Endothelial cell (in vitro differentiated cells): ENCODE results near the gene FAM241B. TPM values are rescaled to one million over a fixed set of nuclear protein-coding genes. Genes with fewer than 3 reads are reported as not detected.

Experiments used
- DNase-seq: peaks from one replicate; pipeline ENCODE4 v3.0.0; 2021; ENCODE audit warnings: low spot score
- H3K27ac Mint-ChIP-seq: one replicate; pipeline ENCODE4 v1.8.0; 2021; ENCODE audit warnings: mixed read lengths, inconsistent platforms; ENCODE audit not compliant: unreplicated experiment
- H3K27me3 Mint-ChIP-seq: one replicate; pipeline ENCODE4 v1.8.0; 2021; ENCODE audit warnings: mild to moderate bottlenecking, moderate library complexity, mixed read lengths, inconsistent platforms; ENCODE audit not compliant: unreplicated experiment
- H3K36me3 Mint-ChIP-seq: one replicate; pipeline ENCODE4 v1.8.0; 2021; ENCODE audit warnings: mild to moderate bottlenecking, low read depth, mixed read lengths, inconsistent platforms; ENCODE audit not compliant: unreplicated experiment
- H3K4me1 Mint-ChIP-seq: one replicate; pipeline ENCODE4 v1.8.0; 2021; ENCODE audit warnings: mild to moderate bottlenecking, mixed read lengths, inconsistent platforms; ENCODE audit not compliant: unreplicated experiment
- H3K4me3 Mint-ChIP-seq: one replicate; pipeline ENCODE4 v1.8.0; 2021; ENCODE audit warnings: mild to moderate bottlenecking, mixed read lengths, inconsistent platforms; ENCODE audit not compliant: unreplicated experiment
- H3K9me3 Mint-ChIP-seq: one replicate; pipeline ENCODE4 v1.8.0; 2021; ENCODE audit warnings: mixed read lengths, inconsistent platforms; ENCODE audit not compliant: unreplicated experiment
- total RNA-seq: library from RNA; stranded (reverse); fragmentation: NEBNext Ultra II Directional; extraction: Animal tissue kit (Norgen Biotek cat#: 25700); gene quantifications from one replicate; pipeline ENCODE4 v1.2.1, GENCODE V29; 2021; ENCODE audit not compliant: unreplicated experiment
- TF ChIP-seq, protein P1 (sequence below): fragments of 200-600 bp; sonication (generic); IDR thresholded peaks from one replicate; pipeline ENCODE4 v1.5.0; 2021; ENCODE audit warnings: antibody characterized with exemption; ENCODE audit not compliant: unreplicated experiment

The FAM241B gene
- total RNA-seq, 1 donor from 2014 or later = 7.1 TPM

DNA sequence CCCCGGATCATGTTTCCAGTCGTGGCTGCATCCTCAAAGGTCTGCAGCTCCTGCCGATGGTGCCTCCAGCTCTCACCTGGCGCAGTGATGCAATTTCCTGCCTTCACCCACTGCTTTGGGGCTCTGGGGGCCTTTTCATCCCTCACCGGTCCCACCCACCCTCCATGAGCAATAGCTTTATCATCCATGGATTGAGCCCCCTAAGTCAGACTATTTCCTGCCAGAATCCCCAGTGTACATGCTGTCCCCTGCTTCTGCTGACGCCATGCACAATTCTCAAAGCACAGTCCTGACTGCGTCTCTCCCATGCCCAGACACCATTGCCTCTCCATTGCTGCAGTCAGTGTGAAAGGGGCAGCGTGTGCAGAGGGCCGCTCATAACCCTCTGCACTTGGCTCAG, 49.7 kb downstream of the FAM241B start:
- H3K9me3 Mint-ChIP-seq = no peaks in the 10 kb centered on the region
- H3K4me1 Mint-ChIP-seq = peaks cover 3% of the 10 kb centered on the region
- TF ChIP-seq, protein P1, sequence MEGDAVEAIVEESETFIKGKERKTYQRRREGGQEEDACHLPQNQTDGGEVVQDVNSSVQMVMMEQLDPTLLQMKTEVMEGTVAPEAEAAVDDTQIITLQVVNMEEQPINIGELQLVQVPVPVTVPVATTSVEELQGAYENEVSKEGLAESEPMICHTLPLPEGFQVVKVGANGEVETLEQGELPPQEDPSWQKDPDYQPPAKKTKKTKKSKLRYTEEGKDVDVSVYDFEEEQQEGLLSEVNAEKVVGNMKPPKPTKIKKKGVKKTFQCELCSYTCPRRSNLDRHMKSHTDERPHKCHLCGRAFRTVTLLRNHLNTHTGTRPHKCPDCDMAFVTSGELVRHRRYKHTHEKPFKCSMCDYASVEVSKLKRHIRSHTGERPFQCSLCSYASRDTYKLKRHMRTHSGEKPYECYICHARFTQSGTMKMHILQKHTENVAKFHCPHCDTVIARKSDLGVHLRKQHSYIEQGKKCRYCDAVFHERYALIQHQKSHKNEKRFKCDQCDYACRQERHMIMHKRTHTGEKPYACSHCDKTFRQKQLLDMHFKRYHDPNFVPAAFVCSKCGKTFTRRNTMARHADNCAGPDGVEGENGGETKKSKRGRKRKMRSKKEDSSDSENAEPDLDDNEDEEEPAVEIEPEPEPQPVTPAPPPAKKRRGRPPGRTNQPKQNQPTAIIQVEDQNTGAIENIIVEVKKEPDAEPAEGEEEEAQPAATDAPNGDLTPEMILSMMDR = no peak
- H3K27me3 Mint-ChIP-seq = peaks cover 2% of the 10 kb centered on the region
- H3K36me3 Mint-ChIP-seq = no peaks in the 10 kb centered on the region
- no peak overlapping the region for H3K4me3 Mint-ChIP-seq
- no peak overlapping the region for H3K27ac Mint-ChIP-seq
- no peak for DNase-seq

DNA sequence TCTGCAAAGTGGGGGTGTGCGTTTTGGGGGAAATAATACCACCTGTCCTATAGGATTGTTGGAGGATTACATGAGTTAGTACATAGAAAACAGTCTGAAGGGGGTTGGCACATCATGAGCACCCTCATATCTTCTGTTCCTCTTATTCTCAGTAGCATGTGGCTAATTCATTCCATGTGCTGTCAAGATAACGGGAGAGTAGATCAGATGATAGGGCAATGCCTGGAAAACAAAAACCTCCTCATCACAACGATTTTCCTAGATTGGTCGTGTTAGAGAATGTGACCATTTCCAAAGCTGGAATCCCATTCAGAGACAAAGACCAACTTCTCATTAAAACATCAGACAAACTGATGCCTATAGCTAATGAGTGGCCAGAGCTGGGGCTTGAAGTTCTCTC, 50.6 kb downstream of the FAM241B start:
- Mint-ChIP-seq H3K36me3 (peaks cover 2% of the 10 kb centered on the region), H3K4me1 (peaks cover 6% of the 10 kb centered on the region), H3K27ac (no peak overlapping the region), H3K27me3 (peaks cover 3% of the 10 kb centered on the region), H3K4me3 (no peak overlapping the region), H3K9me3 (no peaks in the 10 kb centered on the region)
- TF ChIP-seq, protein P1 = no peak
- DNase-seq = no peak

DNA sequence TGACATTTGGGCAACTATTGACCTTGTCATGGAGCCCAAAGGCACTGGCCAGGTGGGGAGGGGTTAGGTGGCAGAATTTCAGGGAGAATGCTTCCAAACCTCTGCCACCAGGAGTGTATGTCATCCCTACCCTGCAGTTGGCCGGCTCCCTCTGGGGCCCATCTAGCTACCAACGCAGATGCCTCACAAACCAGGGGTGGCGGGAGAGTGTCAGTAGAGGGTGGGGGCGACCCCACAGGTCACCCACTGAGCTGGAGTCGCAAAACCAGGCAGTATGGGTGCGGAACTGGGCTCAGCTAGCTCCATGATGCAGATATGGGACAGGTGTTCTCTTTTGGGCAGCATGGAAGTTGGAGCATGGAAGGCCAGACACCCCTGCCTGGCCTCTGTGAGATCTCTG, 51.4 kb downstream of the FAM241B start:
- H3K27ac Mint-ChIP-seq = no peak overlapping the region
- H3K4me1 Mint-ChIP-seq = peaks cover 6% of the 10 kb centered on the region
- peaks cover 5% of the 10 kb centered on the region for H3K27me3 Mint-ChIP-seq
- H3K36me3 Mint-ChIP-seq = peaks cover 5% of the 10 kb centered on the region
- H3K9me3 Mint-ChIP-seq = no peaks in the 10 kb centered on the region
- no peak for DNase-seq
- TF ChIP-seq, protein P1 = no peak
- no peak overlapping the region for H3K4me3 Mint-ChIP-seq

DNA sequence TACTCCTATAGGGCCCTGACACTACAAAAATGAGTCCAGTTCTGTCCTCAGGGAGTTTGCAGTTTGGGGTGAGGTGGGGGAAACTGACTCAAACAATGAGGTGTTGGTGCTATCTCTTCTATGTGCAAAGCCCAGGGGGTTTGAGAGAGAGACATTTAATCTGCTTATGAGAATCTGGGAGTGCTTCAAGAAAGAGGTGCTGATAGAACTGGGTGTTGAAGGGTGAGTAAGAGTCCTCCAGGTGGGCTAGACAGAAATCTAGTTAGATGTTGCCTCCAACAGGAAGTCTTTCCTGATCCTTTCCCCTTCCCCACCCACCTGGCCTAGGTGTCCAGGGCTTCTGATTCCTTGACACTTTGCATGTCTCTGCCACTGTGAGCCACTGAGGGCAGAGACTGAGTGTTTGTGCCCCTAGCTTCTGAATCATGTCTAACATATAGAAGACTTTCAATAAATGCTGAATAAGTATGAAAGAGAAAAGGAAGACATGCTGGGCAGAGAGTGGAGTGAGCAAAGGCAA, 53.0 kb downstream of the FAM241B start:
- Mint-ChIP-seq H3K9me3 (no peaks in the 10 kb centered on the region), H3K27me3 (peaks cover 10% of the 10 kb centered on the region), H3K4me1 (peaks cover 6% of the 10 kb centered on the region), H3K36me3 (peaks cover 5% of the 10 kb centered on the region), H3K27ac (no peak overlapping the region), H3K4me3 (no peak overlapping the region)
- no peak for DNase-seq
- TF ChIP-seq, protein P1 = no peak

Other genes starting within 250 kb of the FAM241B start
- not detected for gene TACR2, start 213.3 kb upstream of the FAM241B start, total RNA-seq
- 195 TPM for gene TSPAN15, start 178.8 kb upstream of the FAM241B start, total RNA-seq
- gene NEUROG3, start 56.8 kb upstream of the FAM241B start, total RNA-seq = not detected
- 22.6 TPM for gene COL13A1, start 171.7 kb downstream of the FAM241B start, total RNA-seq